Kidney (tissue), 14 donors: ENCODE data around the gene GTF2IRD1. TPM values are rescaled to one million over a fixed set of nuclear protein-coding genes. Genes with fewer than 3 reads are reported as not detected.
"Not testable (repeated sequence)": the region's sequence is repeated elsewhere in the genome, so short reads cannot be mapped to it uniquely, and the experiment has no call there.

ENCODE experiments used
- DNase-seq, 5 donors: peaks; one replicate each; pipeline ENCODE4 v3.0.0-alpha.2; 2013 to 2020
- FAIRE-seq: peaks from 2 replicates; lab custom pipeline; 2012; peaks lifted over from hg19 to GRCh38; lab: Jason Lieb, UNC
- H3K27ac ChIP-seq, 2 donors: one replicate each; pipeline ENCODE4 v1.7.0; 2013; ENCODE audit warnings: low read depth in 2 of 2, low read length in 2 of 2, inconsistent platforms in 1 of 2
- H3K27me3 ChIP-seq: one replicate; pipeline ENCODE4 v1.7.1; 2013; ENCODE audit warnings: low read length, inconsistent platforms; ENCODE audit not compliant: control insufficient read depth, insufficient read depth
- H3K36me3 ChIP-seq, 3 donors: one replicate each; pipeline versions ENCODE4 v1.7.0 to v1.7.1; 2013; ENCODE audit warnings: low read length in 3 of 3, control low read depth in 1 of 3, inconsistent platforms in 1 of 3; ENCODE audit not compliant: insufficient read depth in 3 of 3, control insufficient read depth in 2 of 3
- H3K4me1 ChIP-seq, 3 donors: one replicate each; pipeline versions ENCODE4 v1.7.0 to v1.7.1; 2013; ENCODE audit warnings: low read length in 3 of 3, inconsistent platforms in 1 of 3, low read depth in 1 of 3; ENCODE audit not compliant: control insufficient read depth in 2 of 3, insufficient read depth in 2 of 3
- H3K4me3 ChIP-seq, 3 donors: one replicate each; pipeline versions ENCODE4 v1.7.0 to v1.8.1; 2013; ENCODE audit warnings: low read length in 3 of 3, control low read depth in 1 of 3, inconsistent platforms in 1 of 3
- H3K9ac ChIP-seq, 3 donors: one replicate each; pipeline versions ENCODE4 v1.7.0 to v1.7.1; 2013; ENCODE audit warnings: low read length in 3 of 3, control low read depth in 1 of 3, inconsistent platforms in 1 of 3
- H3K9me3 ChIP-seq, 3 donors: one replicate each; pipeline versions ENCODE4 v1.7.0 to v1.7.1; 2013; ENCODE audit warnings: low read length in 3 of 3, control low read depth in 1 of 3, inconsistent platforms in 1 of 3; ENCODE audit not compliant: control insufficient read depth in 2 of 3, insufficient read depth in 1 of 3
- CTCF ChIP-seq: IDR thresholded peaks from 3 replicates; pipeline ENCODE4 v1.5.1; 2012; ENCODE audit warnings: mild to moderate bottlenecking, moderate library complexity, borderline replicate concordance; ENCODE audit not compliant: insufficient read depth; ENCODE audit errors: extremely low read depth
- intact Hi-C: fragments of 100-400 bp; cut with DNase I; formaldehyde crosslinking; loops from one replicate; pipeline ENCODE4 v1.11.1; 2022
- polyA plus RNA-seq: library from polyadenylated mRNA; stranded (reverse); fragments of 350-450 nt; fragmentation: Illumina TruSeq; extraction: RNeasy Lipid Tissue Mini Kit (QIAGEN cat#74804); gene quantifications from one replicate; pipeline ENCODE4 v1.2.3, GENCODE V29; 2014; ENCODE audit warnings: low read depth, low replicate concordance; ENCODE audit not compliant: insufficient read depth
- total RNA-seq: library from RNA; stranded (reverse); fragmentation: NEBNext Ultra II Directional; extraction: Animal tissue kit (Norgen Biotek cat#: 25700); gene quantifications from one replicate; pipeline ENCODE4 v1.2.1, GENCODE V29; 2021
- donor health status: control.
- donor health status: control.
- donor health status: control.
- donor health status: control.
- donor health status: control.
- donor health status: DM: yes; HTN: yes; CAD: no.
- donor health status: Normal renal cell carcinoma (clear cell type).

GTF2IRD1 gene
- total and polyA plus RNA-seq, 2 donors from 2014 or later = 28.2 to 35.8 TPM

GRCh38 chr7:74485611-74486010 is 31.9 kb downstream of the GTF2IRD1 start:
- Histone ChIP-seq H3K9me3 (no peaks in the 10 kb centered on the region), H3K4me1 (peaks cover 0 to 28% (median 18%) of the 10 kb centered on the region in 3 donors), H3K9ac (no peak overlapping the region), H3K36me3 (no peaks in the 10 kb centered on the region), H3K27ac (no peak overlapping the region), H3K4me3 (no peak overlapping the region), H3K27me3 (no peaks in the 10 kb centered on the region)
- no peak for TF ChIP-seq CTCF
- DNase-seq = no peak
- no peak for FAIRE-seq
- intact Hi-C loops = no loop called here

GRCh38 chr7:74488518-74489030 is 34.9 kb downstream of the GTF2IRD1 start:
- H3K27ac ChIP-seq, FAIRE-seq: not testable (repeated sequence)

GRCh38 chr7:74489997-74490945 is 36.6 kb downstream of the GTF2IRD1 start:
- H3K27ac ChIP-seq = no peak overlapping the region
- H3K36me3 ChIP-seq = no peaks in the 10 kb centered on the region
- no peaks in the 10 kb centered on the region for H3K4me1 ChIP-seq
- no peaks in the 10 kb centered on the region for H3K9me3 ChIP-seq
- FAIRE-seq (no peak), DNase-seq (peak in 1 of 5 donors; percentile 41)
- no peak for TF ChIP-seq CTCF
- intact Hi-C loops = no loop called here
- no peak overlapping the region for H3K9ac ChIP-seq
- H3K4me3 ChIP-seq = no peak overlapping the region
- H3K27me3 ChIP-seq = no peaks in the 10 kb centered on the region

More at GRCh38 chr7:74488518-74489030, 34.9 kb downstream of the GTF2IRD1 start:
- DNase-seq, H3K9ac ChIP-seq, H3K27me3 ChIP-seq, H3K9me3 ChIP-seq, intact Hi-C loops, H3K4me3 ChIP-seq, H3K36me3 ChIP-seq: not testable (repeated sequence)
- H3K4me1 ChIP-seq = peaks cover 0 to 11% (median 10%) of the 10 kb centered on the region in 3 donors

- intact Hi-C loops, H3K36me3 ChIP-seq, H3K27me3 ChIP-seq, H3K9ac ChIP-seq, H3K4me1 ChIP-seq, FAIRE-seq, H3K9me3 ChIP-seq, DNase-seq, H3K4me3 ChIP-seq, H3K27ac ChIP-seq: not testable (repeated sequence)
Measured at GRCh38 chr7:74491490-74491889, 37.8 kb downstream of the GTF2IRD1 start.
